ENCODE data around the gene AGPS.
"Not testable (repeated sequence)": the region's sequence is repeated elsewhere in the genome, so short reads cannot be mapped to it uniquely, and the experiment has no call there.

The AGPS gene

DNA sequence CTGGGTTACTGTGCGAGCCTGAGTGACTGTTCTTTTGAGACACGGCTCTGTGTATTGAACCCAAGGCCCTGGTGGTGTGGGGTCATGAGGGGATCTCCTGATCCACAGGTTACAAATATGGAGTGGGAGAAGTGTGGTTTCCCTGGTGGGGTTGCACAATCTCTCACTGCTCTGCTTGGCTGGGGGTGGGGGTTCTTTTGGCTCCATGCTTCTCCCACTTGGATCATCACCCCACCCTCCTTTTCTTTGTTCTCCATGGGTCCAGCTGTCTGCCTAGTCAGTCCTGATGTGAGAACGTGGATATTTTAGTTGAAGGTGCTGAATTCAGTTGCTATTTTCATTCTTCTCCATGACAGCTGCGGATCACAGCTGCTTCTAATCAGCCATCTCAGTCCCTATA lies 37.8 kb downstream of the AGPS start:
- no peak for DNase-seq
- Histone ChIP-seq H3K4me3 (ENCODE audit: insufficient read depth, low read depth, low read length, poor library complexity, severe bottlenecking) (no peak overlapping the region), H3K9me3 (ENCODE audit: control insufficient read depth, low read length) (peaks cover 24% of the 10 kb centered on the region), H3K27ac (ENCODE audit: insufficient read depth, low read length, poor library complexity, severe bottlenecking) (no peak overlapping the region), H3K36me3 (ENCODE audit: control insufficient read depth, insufficient read depth, low read length) (peaks cover 19% of the 10 kb centered on the region), H3K4me1 (ENCODE audit: control insufficient read depth, insufficient read depth, low read length, poor library complexity, severe bottlenecking) (no peaks in the 10 kb centered on the region), H3K27me3 (replicated peaks; ENCODE audit: control insufficient read depth, insufficient read depth, low read length, poor library complexity, severe bottlenecking) (no peaks in the 10 kb centered on the region)

DNA sequence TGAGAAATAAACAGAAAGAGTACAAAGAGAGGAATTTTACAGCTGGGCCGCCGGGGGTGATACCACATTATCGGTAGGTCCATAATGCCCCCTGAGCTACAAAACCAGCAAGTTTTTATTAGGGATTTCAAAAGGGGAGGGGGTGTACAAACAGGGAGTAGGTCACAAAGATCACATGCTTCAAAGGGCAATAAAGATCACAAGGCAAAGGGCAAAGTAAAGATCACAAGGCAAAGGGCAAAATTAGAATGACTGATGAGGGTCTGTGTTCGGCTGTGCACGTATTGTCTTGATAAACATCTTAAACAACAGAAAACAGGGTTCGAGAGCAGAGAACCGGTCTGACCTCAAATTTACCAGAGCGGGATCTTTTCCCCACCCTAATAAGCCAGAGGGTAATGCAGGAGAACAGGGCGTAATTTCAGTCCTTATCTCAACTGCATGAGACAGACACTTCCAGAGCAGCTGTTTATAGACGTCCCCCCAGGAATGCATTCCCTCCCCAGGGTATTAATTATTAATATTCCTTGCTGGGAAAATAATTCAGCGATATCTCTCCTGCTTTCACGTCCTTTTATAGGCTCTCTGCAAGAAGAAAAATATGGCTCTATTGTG lies 38.6 kb downstream of the AGPS start:
- H3K36me3 ChIP-seq (ENCODE audit: control insufficient read depth, insufficient read depth, low read length): peaks cover 19% of the 10 kb centered on the region

GRCh38 chr2:177432703-177433102 lies 40.1 kb downstream of the AGPS start:
- Histone ChIP-seq H3K27me3 (replicated peaks; ENCODE audit: control insufficient read depth, insufficient read depth, low read length, poor library complexity, severe bottlenecking) (no peaks in the 10 kb centered on the region), H3K4me1 (ENCODE audit: control insufficient read depth, insufficient read depth, low read length, poor library complexity, severe bottlenecking) (no peaks in the 10 kb centered on the region), H3K4me3 (ENCODE audit: insufficient read depth, low read depth, low read length, poor library complexity, severe bottlenecking) (no peak overlapping the region), H3K27ac (ENCODE audit: insufficient read depth, low read length, poor library complexity, severe bottlenecking) (no peak overlapping the region), H3K9me3 (ENCODE audit: control insufficient read depth, low read length) (peaks cover 24% of the 10 kb centered on the region), H3K36me3 (ENCODE audit: control insufficient read depth, insufficient read depth, low read length) (peaks cover 19% of the 10 kb centered on the region)
- no peak for DNase-seq

More for the DNA sequence above, 38.6 kb downstream of the AGPS start:
- not testable (repeated sequence) for DNase-seq; H3K4me3 ChIP-seq (ENCODE audit: insufficient read depth, low read depth, low read length, poor library complexity, severe bottlenecking); H3K4me1 ChIP-seq (ENCODE audit: control insufficient read depth, insufficient read depth, low read length, poor library complexity, severe bottlenecking); H3K27me3 ChIP-seq (replicated peaks; ENCODE audit: control insufficient read depth, insufficient read depth, low read length, poor library complexity, severe bottlenecking); H3K27ac ChIP-seq (ENCODE audit: insufficient read depth, low read length, poor library complexity, severe bottlenecking)
- peaks cover 24% of the 10 kb centered on the region for H3K9me3 ChIP-seq (ENCODE audit: control insufficient read depth, low read length)

DNA sequence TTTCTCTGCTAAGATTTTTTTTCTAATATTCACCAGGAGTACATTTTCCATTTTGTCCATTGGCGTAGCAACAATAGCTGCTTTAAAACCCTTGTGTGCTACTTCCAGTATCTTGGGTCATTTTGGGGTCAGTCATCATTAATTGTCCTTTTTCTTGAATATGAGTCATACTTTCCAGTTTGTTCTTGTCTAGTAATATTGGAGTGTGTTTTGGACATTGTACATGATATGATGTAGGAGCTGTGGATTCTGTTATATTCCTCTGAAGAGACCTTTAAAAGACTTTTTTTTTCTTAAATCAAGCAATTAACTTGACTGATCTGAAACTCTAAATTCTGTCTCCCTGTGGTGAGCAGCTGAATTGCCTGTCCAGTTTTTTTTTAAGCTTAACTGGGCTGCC lies 40.8 kb downstream of the AGPS start:
- DNase-seq: no peak
- Histone ChIP-seq H3K4me1 (ENCODE audit: control insufficient read depth, insufficient read depth, low read length, poor library complexity, severe bottlenecking) (no peaks in the 10 kb centered on the region), H3K9me3 (ENCODE audit: control insufficient read depth, low read length) (peaks cover 24% of the 10 kb centered on the region), H3K27ac (ENCODE audit: insufficient read depth, low read length, poor library complexity, severe bottlenecking) (no peak overlapping the region), H3K4me3 (ENCODE audit: insufficient read depth, low read depth, low read length, poor library complexity, severe bottlenecking) (no peak overlapping the region), H3K27me3 (replicated peaks; ENCODE audit: control insufficient read depth, insufficient read depth, low read length, poor library complexity, severe bottlenecking) (no peaks in the 10 kb centered on the region), H3K36me3 (ENCODE audit: control insufficient read depth, insufficient read depth, low read length) (peaks cover 25% of the 10 kb centered on the region)

- peaks cover 22% of the 10 kb centered on the region for H3K36me3 ChIP-seq (ENCODE audit: control insufficient read depth, insufficient read depth, low read length)
Observed at GRCh38 chr2:177434475-177434874, 41.9 kb downstream of the AGPS start.

GRCh38 chr2:177445200-177445599 lies 52.6 kb downstream of the AGPS start:
- Histone ChIP-seq H3K27ac (ENCODE audit: insufficient read depth, low read length, poor library complexity, severe bottlenecking) (no peak overlapping the region), H3K27me3 (replicated peaks; ENCODE audit: control insufficient read depth, insufficient read depth, low read length, poor library complexity, severe bottlenecking) (no peaks in the 10 kb centered on the region), H3K4me3 (ENCODE audit: insufficient read depth, low read depth, low read length, poor library complexity, severe bottlenecking) (no peak overlapping the region), H3K36me3 (ENCODE audit: control insufficient read depth, insufficient read depth, low read length) (peaks cover 11% of the 10 kb centered on the region), H3K9me3 (ENCODE audit: control insufficient read depth, low read length) (no peaks in the 10 kb centered on the region), H3K4me1 (ENCODE audit: control insufficient read depth, insufficient read depth, low read length, poor library complexity, severe bottlenecking) (no peaks in the 10 kb centered on the region)
- DNase-seq: no peak

More at GRCh38 chr2:177434475-177434874, 41.9 kb downstream of the AGPS start:
- Histone ChIP-seq H3K9me3 (ENCODE audit: control insufficient read depth, low read length) (peaks cover 24% of the 10 kb centered on the region), H3K27me3 (replicated peaks; ENCODE audit: control insufficient read depth, insufficient read depth, low read length, poor library complexity, severe bottlenecking) (no peaks in the 10 kb centered on the region), H3K4me1 (ENCODE audit: control insufficient read depth, insufficient read depth, low read length, poor library complexity, severe bottlenecking) (no peaks in the 10 kb centered on the region), H3K27ac (ENCODE audit: insufficient read depth, low read length, poor library complexity, severe bottlenecking) (no peak overlapping the region), H3K4me3 (ENCODE audit: insufficient read depth, low read depth, low read length, poor library complexity, severe bottlenecking) (no peak overlapping the region)
- DNase-seq: no peak

DNA sequence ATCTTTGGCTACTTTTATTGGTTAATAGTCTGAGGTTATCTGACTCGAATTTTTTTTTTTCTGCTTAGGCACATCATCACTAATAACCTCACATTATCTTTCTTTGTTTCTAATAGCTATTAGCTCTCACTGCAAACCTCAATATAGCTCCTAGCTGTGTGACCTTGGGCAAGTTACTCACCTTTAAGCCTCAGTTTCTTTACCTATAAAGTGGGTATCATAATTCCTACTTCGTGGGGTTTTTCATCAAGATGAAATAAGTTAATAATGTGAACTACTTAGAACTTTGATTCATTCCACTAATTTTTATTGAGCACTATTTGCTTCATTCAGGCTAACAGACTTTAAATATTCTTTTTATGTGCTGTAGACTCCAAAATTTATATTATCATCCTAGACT lies 55.5 kb downstream of the AGPS start:
- no peaks in the 10 kb centered on the region for H3K9me3 ChIP-seq (ENCODE audit: control insufficient read depth, low read length)
- no peak overlapping the region for H3K27ac ChIP-seq (ENCODE audit: insufficient read depth, low read length, poor library complexity, severe bottlenecking)
- H3K4me1 ChIP-seq (ENCODE audit: control insufficient read depth, insufficient read depth, low read length, poor library complexity, severe bottlenecking): no peaks in the 10 kb centered on the region
- no peak for DNase-seq
- peaks cover 6% of the 10 kb centered on the region for H3K36me3 ChIP-seq (ENCODE audit: control insufficient read depth, insufficient read depth, low read length)
- H3K4me3 ChIP-seq (ENCODE audit: insufficient read depth, low read depth, low read length, poor library complexity, severe bottlenecking): no peak overlapping the region
- H3K27me3 ChIP-seq (replicated peaks; ENCODE audit: control insufficient read depth, insufficient read depth, low read length, poor library complexity, severe bottlenecking): no peaks in the 10 kb centered on the region

DNA sequence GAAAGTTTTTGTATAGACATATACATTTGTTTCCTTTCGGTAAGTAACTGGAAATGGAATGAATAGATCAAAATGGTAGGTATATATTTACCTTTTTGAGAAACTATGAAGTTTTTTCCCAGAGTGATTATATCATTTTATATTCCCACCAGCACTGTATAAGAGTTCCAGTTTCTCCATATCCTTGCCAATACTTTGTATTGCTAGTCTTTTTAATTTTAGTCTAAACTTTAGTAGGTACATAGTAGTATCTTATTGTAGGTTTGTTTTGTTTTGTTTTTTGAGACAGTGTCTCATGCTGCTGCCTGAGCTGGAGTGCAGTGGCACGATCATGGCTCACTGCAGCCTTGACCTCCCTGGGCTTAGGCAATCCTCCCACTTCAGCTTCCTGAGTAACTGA lies 56.6 kb downstream of the AGPS start:
- Histone ChIP-seq H3K27me3 (replicated peaks; ENCODE audit: control insufficient read depth, insufficient read depth, low read length, poor library complexity, severe bottlenecking) (no peaks in the 10 kb centered on the region), H3K36me3 (ENCODE audit: control insufficient read depth, insufficient read depth, low read length) (peaks cover 10% of the 10 kb centered on the region), H3K27ac (ENCODE audit: insufficient read depth, low read length, poor library complexity, severe bottlenecking) (no peak overlapping the region), H3K4me1 (ENCODE audit: control insufficient read depth, insufficient read depth, low read length, poor library complexity, severe bottlenecking) (no peaks in the 10 kb centered on the region), H3K4me3 (ENCODE audit: insufficient read depth, low read depth, low read length, poor library complexity, severe bottlenecking) (no peak overlapping the region), H3K9me3 (ENCODE audit: control insufficient read depth, low read length) (no peaks in the 10 kb centered on the region)
- no peak for DNase-seq

DNA sequence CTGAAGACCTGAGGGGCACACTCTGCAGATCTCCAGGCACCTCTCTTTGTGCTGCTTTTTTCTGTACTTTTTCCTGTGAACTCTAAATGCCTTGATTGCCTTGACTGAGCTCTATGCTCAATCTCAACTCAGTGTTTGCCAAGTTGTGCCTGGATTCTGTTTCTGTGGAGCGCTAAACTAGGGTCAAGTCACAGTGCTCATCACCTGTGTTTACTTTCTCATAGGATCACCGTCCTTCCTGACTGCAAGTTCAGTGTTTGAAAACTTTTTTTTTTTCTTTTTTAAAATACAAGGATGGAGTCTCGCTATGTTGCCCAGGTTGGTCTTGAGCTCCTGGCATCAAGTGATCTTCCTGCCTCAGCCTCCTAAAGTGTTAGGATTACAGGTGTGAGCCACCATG lies 62.6 kb downstream of the AGPS start:
- Histone ChIP-seq H3K27ac (ENCODE audit: insufficient read depth, low read length, poor library complexity, severe bottlenecking) (no peak overlapping the region), H3K4me1 (ENCODE audit: control insufficient read depth, insufficient read depth, low read length, poor library complexity, severe bottlenecking) (no peaks in the 10 kb centered on the region), H3K27me3 (replicated peaks; ENCODE audit: control insufficient read depth, insufficient read depth, low read length, poor library complexity, severe bottlenecking) (no peaks in the 10 kb centered on the region), H3K9me3 (ENCODE audit: control insufficient read depth, low read length) (no peaks in the 10 kb centered on the region), H3K4me3 (ENCODE audit: insufficient read depth, low read depth, low read length, poor library complexity, severe bottlenecking) (no peak overlapping the region), H3K36me3 (ENCODE audit: control insufficient read depth, insufficient read depth, low read length) (peaks cover 7% of the 10 kb centered on the region)
- DNase-seq: no peak

DNA sequence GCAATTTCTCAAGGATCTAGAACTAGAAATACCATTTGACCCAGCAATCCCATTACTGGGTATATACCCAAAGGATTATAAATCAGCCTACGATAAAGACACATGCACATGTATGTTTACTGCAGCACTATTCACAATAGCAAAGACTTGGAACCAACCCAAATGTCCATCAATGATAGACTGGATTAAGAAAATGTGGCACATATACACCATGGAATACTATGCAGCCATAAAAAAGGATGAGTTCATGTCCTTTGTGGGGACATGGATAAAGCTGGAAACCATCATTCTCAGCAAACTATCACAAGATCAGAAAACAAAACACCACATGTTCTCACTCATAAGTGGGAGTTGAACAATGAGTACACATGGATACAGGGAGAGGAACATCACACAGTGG lies 67.2 kb downstream of the AGPS start:
- H3K36me3 ChIP-seq (ENCODE audit: control insufficient read depth, insufficient read depth, low read length); H3K27ac ChIP-seq (ENCODE audit: insufficient read depth, low read length, poor library complexity, severe bottlenecking); H3K4me1 ChIP-seq (ENCODE audit: control insufficient read depth, insufficient read depth, low read length, poor library complexity, severe bottlenecking); DNase-seq; H3K4me3 ChIP-seq (ENCODE audit: insufficient read depth, low read depth, low read length, poor library complexity, severe bottlenecking); H3K27me3 ChIP-seq (replicated peaks; ENCODE audit: control insufficient read depth, insufficient read depth, low read length, poor library complexity, severe bottlenecking); H3K9me3 ChIP-seq (ENCODE audit: control insufficient read depth, low read length): not testable (repeated sequence)
